GM12874 (cell line): ENCODE results near the gene SLC25A52.

Experiments used
- TF ChIP-seq, protein P1 (sequence below): IDR thresholded peaks from 2 replicates; pipeline ENCODE4 v1.5.1; 2011; ENCODE audit warnings: low read depth, mild to moderate bottlenecking, control low read depth, low read length, moderate library complexity; ENCODE audit not compliant: insufficient read depth

Gene SLC25A52

DNA sequence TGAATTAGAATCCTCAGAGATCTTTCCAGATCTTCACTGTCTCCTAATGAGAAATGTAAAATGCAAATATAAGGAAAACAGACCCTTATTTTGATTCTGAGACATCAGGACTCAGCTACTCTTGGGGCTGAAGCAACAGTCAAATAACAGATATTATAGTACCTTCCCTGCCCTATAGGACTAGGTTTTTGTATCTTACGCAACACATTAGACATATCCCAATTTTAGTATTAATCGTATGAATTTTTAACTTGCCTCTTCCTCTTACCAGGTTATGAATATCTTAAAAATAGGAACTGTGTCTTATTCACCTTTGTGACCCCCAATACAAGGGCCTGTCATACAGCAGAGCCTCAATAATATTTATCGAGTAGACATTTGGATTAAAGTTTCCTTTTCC, 12.0 kb upstream of the SLC25A52 start:
- TF ChIP-seq, protein P1, sequence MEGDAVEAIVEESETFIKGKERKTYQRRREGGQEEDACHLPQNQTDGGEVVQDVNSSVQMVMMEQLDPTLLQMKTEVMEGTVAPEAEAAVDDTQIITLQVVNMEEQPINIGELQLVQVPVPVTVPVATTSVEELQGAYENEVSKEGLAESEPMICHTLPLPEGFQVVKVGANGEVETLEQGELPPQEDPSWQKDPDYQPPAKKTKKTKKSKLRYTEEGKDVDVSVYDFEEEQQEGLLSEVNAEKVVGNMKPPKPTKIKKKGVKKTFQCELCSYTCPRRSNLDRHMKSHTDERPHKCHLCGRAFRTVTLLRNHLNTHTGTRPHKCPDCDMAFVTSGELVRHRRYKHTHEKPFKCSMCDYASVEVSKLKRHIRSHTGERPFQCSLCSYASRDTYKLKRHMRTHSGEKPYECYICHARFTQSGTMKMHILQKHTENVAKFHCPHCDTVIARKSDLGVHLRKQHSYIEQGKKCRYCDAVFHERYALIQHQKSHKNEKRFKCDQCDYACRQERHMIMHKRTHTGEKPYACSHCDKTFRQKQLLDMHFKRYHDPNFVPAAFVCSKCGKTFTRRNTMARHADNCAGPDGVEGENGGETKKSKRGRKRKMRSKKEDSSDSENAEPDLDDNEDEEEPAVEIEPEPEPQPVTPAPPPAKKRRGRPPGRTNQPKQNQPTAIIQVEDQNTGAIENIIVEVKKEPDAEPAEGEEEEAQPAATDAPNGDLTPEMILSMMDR: no peak

DNA sequence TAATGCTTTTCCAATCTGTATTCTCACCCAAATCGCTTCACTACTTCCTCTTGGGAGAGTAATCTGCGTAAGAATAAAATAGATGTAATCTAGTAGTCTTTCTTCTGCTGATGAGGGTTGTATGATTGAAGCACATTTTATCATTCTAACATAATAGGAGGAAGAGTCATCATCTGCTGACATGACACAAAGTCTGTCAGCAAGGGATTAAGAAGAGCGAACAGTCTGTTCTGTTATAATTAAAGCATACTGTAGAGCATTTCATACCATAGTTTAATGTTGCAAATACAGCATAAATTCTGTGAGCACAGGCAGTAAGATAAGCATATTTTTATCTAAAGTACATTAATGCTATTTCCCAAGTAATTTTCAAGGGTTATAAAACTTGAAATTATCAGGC, 10.4 kb downstream of the SLC25A52 start:
- TF ChIP-seq, protein P1: no peak

DNA sequence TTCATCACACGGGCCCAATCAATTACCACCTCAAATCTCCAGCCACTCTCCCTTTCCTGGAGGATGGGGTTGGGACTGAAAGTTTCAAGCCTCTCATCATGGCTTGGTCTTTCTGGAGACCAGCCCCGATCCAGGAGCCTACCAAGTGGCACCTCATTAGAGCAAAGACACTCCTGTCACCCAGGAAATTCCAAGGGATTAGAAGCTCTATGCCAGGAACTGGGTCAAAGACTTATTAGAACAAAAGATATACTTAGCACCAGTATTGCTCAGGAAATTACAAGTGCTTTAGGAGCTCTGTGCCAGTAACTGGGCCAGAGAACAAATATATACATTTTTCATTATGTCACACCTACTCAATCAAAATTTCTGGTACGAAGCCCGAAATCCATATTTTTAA, 14.3 kb downstream of the SLC25A52 start:
- TF ChIP-seq, protein P1: no peak

DNA sequence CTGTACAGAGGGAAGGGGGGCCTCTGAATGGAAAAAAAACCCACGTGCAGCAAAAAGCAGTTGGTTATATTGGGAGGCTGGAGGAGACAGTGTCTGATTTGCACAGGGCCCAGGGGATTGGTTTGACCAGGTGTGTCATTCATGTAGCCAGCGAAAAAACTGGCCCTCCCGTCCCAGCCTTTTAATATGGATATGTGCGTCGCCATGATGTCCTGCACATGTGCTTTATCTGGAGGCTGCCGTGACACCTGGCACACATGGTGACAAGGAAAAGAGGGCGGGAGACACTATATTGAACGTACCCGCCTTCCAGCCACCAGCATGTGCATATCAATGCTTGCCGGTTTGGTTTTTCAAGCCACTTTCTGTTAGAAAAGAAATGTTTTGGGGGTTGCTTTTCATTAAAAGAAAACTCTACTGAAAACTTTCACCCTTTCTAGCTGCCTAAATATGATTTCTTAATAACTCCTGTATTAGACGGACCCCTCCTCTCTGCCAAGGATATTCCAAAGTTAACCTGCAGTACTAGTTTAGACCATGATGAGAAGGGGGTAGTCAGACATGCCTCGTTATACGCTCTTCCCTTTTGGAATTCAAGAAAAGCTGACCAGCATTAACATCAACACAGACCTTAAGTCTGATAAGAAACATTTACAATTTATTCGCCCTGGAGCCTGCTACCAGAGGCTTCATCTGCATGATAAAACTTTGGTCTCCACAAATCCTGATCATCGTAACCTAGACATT, 16.2 kb downstream of the SLC25A52 start:
- TF ChIP-seq, protein P1: no peak

DNA sequence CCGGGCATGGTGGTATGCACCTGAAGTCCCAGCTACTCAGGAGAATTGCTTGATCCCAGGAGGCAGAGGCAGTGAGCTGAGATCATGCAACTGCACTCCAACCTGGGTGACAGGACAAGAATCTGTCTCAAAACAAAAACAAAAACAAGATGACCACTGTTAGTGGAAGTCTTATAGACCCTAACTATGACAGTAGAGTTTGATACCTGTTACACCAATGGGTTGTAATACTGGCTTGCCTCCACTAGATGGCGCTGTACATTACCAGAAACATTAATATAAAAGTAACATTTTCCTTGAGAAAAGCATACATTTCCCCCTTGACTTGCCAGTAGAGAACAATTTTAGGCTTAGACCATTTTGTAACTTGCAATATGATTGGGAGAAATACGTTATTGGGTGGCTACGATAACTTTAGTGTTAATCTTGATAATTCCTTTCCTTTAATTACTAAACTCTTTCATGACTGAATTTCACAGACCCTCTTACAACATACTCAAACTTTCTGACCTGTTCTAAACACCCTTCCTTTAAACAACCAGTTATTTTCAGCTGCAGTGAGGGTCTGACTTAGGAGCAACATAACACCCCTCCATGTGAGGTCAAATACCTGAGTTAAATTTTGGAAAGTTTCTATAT, 19.5 kb downstream of the SLC25A52 start:
- TF ChIP-seq, protein P1: peak; percentile 69

DNA sequence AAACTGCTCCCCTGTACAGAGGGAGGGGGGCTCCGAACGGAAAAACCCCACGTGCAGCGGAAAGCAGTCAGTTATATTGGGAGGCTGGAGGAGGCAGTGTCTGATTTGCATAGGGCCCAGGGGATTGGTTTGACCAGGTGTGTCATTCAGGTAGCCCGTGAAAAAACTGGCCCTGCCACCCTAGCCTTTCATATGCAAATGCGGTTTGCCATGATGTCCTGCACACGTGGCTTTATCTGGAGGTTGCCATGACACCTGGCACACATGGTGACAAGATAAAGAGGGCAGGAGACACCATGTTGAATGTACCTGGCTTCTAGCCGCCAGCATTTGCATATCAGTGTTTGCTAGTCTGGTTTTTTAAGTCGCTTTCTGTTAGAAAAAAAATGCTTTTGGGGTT, 20.5 kb downstream of the SLC25A52 start:
- TF ChIP-seq, protein P1: no peak

DNA sequence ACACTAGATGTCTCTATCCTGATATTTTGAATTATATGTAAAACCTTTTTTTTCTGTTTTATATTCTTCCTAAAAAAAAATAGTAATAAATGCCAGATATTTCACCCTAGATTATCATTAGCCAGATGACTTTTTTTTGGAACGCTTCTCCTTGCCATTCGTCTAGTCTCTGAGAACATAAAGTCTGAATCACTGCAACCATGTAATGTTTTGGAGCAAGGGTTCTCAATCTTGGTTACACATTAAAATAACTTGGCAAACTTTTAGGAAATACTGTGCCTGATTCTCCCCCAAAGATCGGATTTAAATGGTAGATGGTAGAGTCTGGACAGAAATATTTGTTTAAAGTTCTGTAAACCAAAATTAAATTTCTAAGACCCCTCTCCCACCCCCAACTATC, 21.0 kb downstream of the SLC25A52 start:
- TF ChIP-seq, protein P1: no peak
